ENCODE measurements around the gene CYP11A1.

CYP11A1 gene

GRCh38 chr15:74319596-74320351, 47.7 kb downstream of the CYP11A1 start:
- no peak for FAIRE-seq

GRCh38 chr15:74319138-74319460, 48.3 kb downstream of the CYP11A1 start:
- no peak for FAIRE-seq

- no peak for FAIRE-seq
These were observed 48.9 kb downstream of the CYP11A1 start for GRCh38 chr15:74318376-74319137.

GRCh38 chr15:74317820-74318375, 49.5 kb downstream of the CYP11A1 start:
- no peak for FAIRE-seq

- FAIRE-seq, result no peak
These were observed 51.3 kb downstream of the CYP11A1 start for GRCh38 chr15:74316141-74316540.

- no peak for FAIRE-seq
These were observed 51.8 kb downstream of the CYP11A1 start for GRCh38 chr15:74315626-74316025.

- FAIRE-seq, result no peak
These were observed 52.5 kb downstream of the CYP11A1 start for GRCh38 chr15:74314795-74315438.

- no peak for FAIRE-seq
These were observed 53.6 kb downstream of the CYP11A1 start for GRCh38 chr15:74313889-74314288.

- FAIRE-seq, result no peak
These were observed 54.9 kb downstream of the CYP11A1 start for GRCh38 chr15:74312445-74313007.

- FAIRE-seq, result no peak
These were observed 55.6 kb downstream of the CYP11A1 start for GRCh38 chr15:74311734-74312444.

- FAIRE-seq, result no peak
These were observed 59.3 kb downstream of the CYP11A1 start for GRCh38 chr15:74307827-74308811.

- no peak for FAIRE-seq
These were observed 60.6 kb downstream of the CYP11A1 start for GRCh38 chr15:74306781-74307217.

- no peak for FAIRE-seq
These were observed 61.8 kb downstream of the CYP11A1 start for GRCh38 chr15:74305687-74306086.

- no peak for FAIRE-seq
These were observed 63.0 kb downstream of the CYP11A1 start for GRCh38 chr15:74304431-74304830.

GRCh38 chr15:74303741-74304309, 63.6 kb downstream of the CYP11A1 start:
- FAIRE-seq, result no peak

- FAIRE-seq, result no peak
These were observed 64.6 kb downstream of the CYP11A1 start for GRCh38 chr15:74302821-74303359.

- FAIRE-seq, result no peak
These were observed 65.7 kb downstream of the CYP11A1 start for GRCh38 chr15:74301583-74302361.

GRCh38 chr15:74300057-74300795, 67.2 kb downstream of the CYP11A1 start:
- no peak for FAIRE-seq

GRCh38 chr15:74297887-74298286, 69.6 kb downstream of the CYP11A1 start:
- no peak for FAIRE-seq

Measured in A204.1 (cell line).